B cell (primary cell): ENCODE results near the gene ANKRD2. TPM values are rescaled to one million over a fixed set of nuclear protein-coding genes. Genes with fewer than 3 reads are reported as not detected.
"Not testable (repeated sequence)": the region's sequence is repeated elsewhere in the genome, so short reads cannot be mapped to it uniquely, and the experiment has no call there.

Source experiments
- ATAC-seq: fragments of 200-7000 bp; cut with Tn5 transposase; one replicate; pipeline ENCODE4 v1.10.0; 2021; ENCODE audit warnings: low read depth, mild to moderate bottlenecking, moderate number of reproducible peaks, moderate library complexity
- CTCF ChIA-PET: fragments of 350-600 bp; sonication (Branson Sonifier 250); formaldehyde crosslinking; loops from one replicate; lab custom pipeline; 2021; ENCODE audit warnings: antibody characterized with exemption, inconsistent platforms; lab: Charles Lee
- POLR2A ChIA-PET: fragments of 350-600 bp; sonication (Branson Sonifier 250); formaldehyde crosslinking; loops from one replicate; lab custom pipeline; 2021; ENCODE audit warnings: antibody characterized with exemption; lab: Charles Lee
- DNase-seq: peaks from one replicate; pipeline ENCODE4 v3.0.0; 2013
- H2AFZ ChIP-seq: 2 replicates; pipeline ENCODE4 v1.6.1; 2012; ENCODE audit warnings: mild to moderate bottlenecking, low read depth, low read length; ENCODE audit not compliant: insufficient read depth, poor library complexity, severe bottlenecking
- H3K27ac ChIP-seq, 2 donors: 1 replicate in 1 of 2; 2 replicates in 1 of 2; pipeline ENCODE4 v1.5.1; 2012 to 2013; ENCODE audit warnings: low read length in 2 of 2, mild to moderate bottlenecking in 2 of 2, moderate library complexity in 1 of 2
- H3K27me3 ChIP-seq, 4 experiments: fragments of 200-600 bp in 1 of 4; sonication (generic) in 1 of 4; replicated peaks in 1 of 4; 1 replicate in 2 of 4; 2 replicates in 2 of 4; pipeline versions ENCODE4 v1.6.1 to v1.7.0; 2013 to 2016; ENCODE audit warnings: low read length in 3 of 4, mild to moderate bottlenecking in 2 of 4, mixed read lengths in 1 of 4, moderate library complexity in 1 of 4; ENCODE audit not compliant: insufficient read depth in 4 of 4, control insufficient read depth in 3 of 4; ENCODE audit errors: control extremely low read depth in 1 of 4
- H3K36me3 ChIP-seq, 2 experiments: replicated peaks in 1 of 2; 1 replicate in 1 of 2; 2 replicates in 1 of 2; pipeline versions ENCODE4 v1.6.1 to v1.7.1; 2013; ENCODE audit warnings: low read length in 1 of 2; ENCODE audit not compliant: insufficient read depth in 2 of 2, control insufficient read depth in 1 of 2; ENCODE audit errors: control extremely low read depth in 1 of 2, extremely low read depth in 1 of 2
- H3K4me1 ChIP-seq, 2 donors: fragments of 200-600 bp in 1 of 2; sonication (generic) in 1 of 2; 1 replicate in 1 of 2; 2 replicates in 1 of 2; pipeline versions ENCODE4 v1.5.1 to v1.6.1; 2013 to 2017; ENCODE audit warnings: low read length in 2 of 2; ENCODE audit not compliant: control insufficient read depth in 2 of 2, insufficient read depth in 2 of 2
- H3K4me2 ChIP-seq: replicated peaks from 2 replicates; pipeline ENCODE3; 2012; ENCODE audit warnings: mild to moderate bottlenecking, low read depth, low read length; ENCODE audit not compliant: poor library complexity, severe bottlenecking
- H3K4me3 ChIP-seq, 5 experiments: fragments of 200-600 bp in 1 of 5; sonication (generic) in 1 of 5; 1 replicate in 3 of 5; 2 replicates in 2 of 5; pipeline versions ENCODE4 v1.5.1 to v1.7.0; 2011 to 2016; ENCODE audit warnings: low read length in 4 of 5, mild to moderate bottlenecking in 4 of 5, low read depth in 2 of 5, control low read depth in 1 of 5, moderate library complexity in 1 of 5; ENCODE audit not compliant: insufficient read depth in 1 of 5; ENCODE audit errors: control extremely low read depth in 1 of 5, extremely low read depth in 1 of 5
- H3K79me2 ChIP-seq: fragments of 200-600 bp; sonication (generic); one replicate; pipeline ENCODE4 v1.6.0; 2016; ENCODE audit warnings: low read length; ENCODE audit not compliant: control insufficient read depth, insufficient read depth
- H3K9ac ChIP-seq: fragments of 200-600 bp; sonication (generic); 2 replicates; pipeline ENCODE4 v1.6.1; 2017; ENCODE audit warnings: mild to moderate bottlenecking, low read length, moderate library complexity
- H3K9me3 ChIP-seq, 3 donors: one replicate each; pipeline versions ENCODE4 v1.6.1 to v1.7.1; 2013; ENCODE audit warnings: low read length in 2 of 3; ENCODE audit not compliant: control insufficient read depth in 2 of 3, insufficient read depth in 1 of 3; ENCODE audit errors: control extremely low read depth in 1 of 3
- H4K20me1 ChIP-seq: 2 replicates; pipeline ENCODE4 v1.6.0; 2012; ENCODE audit warnings: mild to moderate bottlenecking, low read length; ENCODE audit not compliant: insufficient read depth, control insufficient read depth, poor library complexity, severe bottlenecking
- H3K27ac Mint-ChIP-seq: one replicate; pipeline ENCODE4 v1.8.0; 2021; ENCODE audit warnings: mixed read lengths
- H3K27me3 Mint-ChIP-seq: one replicate; pipeline ENCODE4 v1.8.0; 2021; ENCODE audit warnings: mixed read lengths
- H3K4me1 Mint-ChIP-seq: one replicate; pipeline ENCODE4 v1.8.0; 2021; ENCODE audit warnings: mixed read lengths
- H3K4me3 Mint-ChIP-seq: one replicate; pipeline ENCODE4 v1.8.0; 2021; ENCODE audit warnings: mixed read lengths
- H3K9me3 Mint-ChIP-seq: one replicate; pipeline ENCODE4 v1.8.0; 2022; ENCODE audit warnings: mixed read lengths; ENCODE audit not compliant: insufficient read depth
- EZH2 ChIP-seq: IDR thresholded peaks from 2 replicates; pipeline ENCODE4 v1.6.1; 2012; ENCODE audit warnings: borderline replicate concordance, low read depth, mild to moderate bottlenecking, moderate library complexity, low read length; ENCODE audit not compliant: insufficient read depth, poor library complexity, severe bottlenecking
- WGBS: methylation state at CpG from one replicate; pipeline ENCODE4 v1.1.5; 2013; ENCODE audit warnings: missing lambda C conversion rate; ENCODE audit not compliant: insufficient coverage; 5-methylcytosine and 5-hydroxymethylcytosine counted together
- intact Hi-C: fragments of 100-400 bp; cut with micrococcal nuclease; formaldehyde crosslinking; loops from one replicate; pipeline ENCODE4 v1.10.0; 2022
- polyA plus RNA-seq: library from polyadenylated mRNA; depleted of rRNA; stranded (reverse); fragments of >200 nt; gene quantifications from 2 replicates; pipeline ENCODE4 v1.2.3, GENCODE V29; 2012
- total RNA-seq, 2 donors: library from RNA; stranded (reverse); fragments of 120-200 nt in 1 of 2; gene quantifications; 1 replicate in 1 of 2; 2 replicates in 1 of 2; pipeline versions ENCODE4 v1.2.3 to v1.2.4, GENCODE V29; 2013 to 2022
- TF ChIP-seq, protein P1 (sequence below): fragments of 200-600 bp; IDR thresholded peaks from one replicate; pipeline ENCODE4 v1.8.0; 2022; ENCODE audit warnings: antibody characterized with exemption, mild to moderate bottlenecking

ANKRD2 gene
- total and polyA plus RNA-seq, 2 donors (not counting 1 experiment from before 2014, with no cell fraction given): not detected

- TF ChIP-seq, protein P1, sequence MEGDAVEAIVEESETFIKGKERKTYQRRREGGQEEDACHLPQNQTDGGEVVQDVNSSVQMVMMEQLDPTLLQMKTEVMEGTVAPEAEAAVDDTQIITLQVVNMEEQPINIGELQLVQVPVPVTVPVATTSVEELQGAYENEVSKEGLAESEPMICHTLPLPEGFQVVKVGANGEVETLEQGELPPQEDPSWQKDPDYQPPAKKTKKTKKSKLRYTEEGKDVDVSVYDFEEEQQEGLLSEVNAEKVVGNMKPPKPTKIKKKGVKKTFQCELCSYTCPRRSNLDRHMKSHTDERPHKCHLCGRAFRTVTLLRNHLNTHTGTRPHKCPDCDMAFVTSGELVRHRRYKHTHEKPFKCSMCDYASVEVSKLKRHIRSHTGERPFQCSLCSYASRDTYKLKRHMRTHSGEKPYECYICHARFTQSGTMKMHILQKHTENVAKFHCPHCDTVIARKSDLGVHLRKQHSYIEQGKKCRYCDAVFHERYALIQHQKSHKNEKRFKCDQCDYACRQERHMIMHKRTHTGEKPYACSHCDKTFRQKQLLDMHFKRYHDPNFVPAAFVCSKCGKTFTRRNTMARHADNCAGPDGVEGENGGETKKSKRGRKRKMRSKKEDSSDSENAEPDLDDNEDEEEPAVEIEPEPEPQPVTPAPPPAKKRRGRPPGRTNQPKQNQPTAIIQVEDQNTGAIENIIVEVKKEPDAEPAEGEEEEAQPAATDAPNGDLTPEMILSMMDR: no peak
- no peak for TF ChIP-seq EZH2
- H3K4me1 Mint-ChIP-seq: no peaks in the 10 kb centered on the region
- no peak overlapping the region for H3K27ac Mint-ChIP-seq
- Histone ChIP-seq H4K20me1 (no peaks in the 10 kb centered on the region), H2AFZ (no peak overlapping the region), H3K4me2 (no peak overlapping the region), H3K4me3 (no peak overlapping the region), H3K27me3 (no peaks in the 10 kb centered on the region), H3K9me3 (no peaks in the 10 kb centered on the region), H3K36me3 (no peaks in the 10 kb centered on the region), H3K9ac (no peak overlapping the region), H3K79me2 (no peaks in the 10 kb centered on the region), H3K27ac (no peak overlapping the region), H3K4me1 (no peaks in the 10 kb centered on the region)
- WGBS: 89% methylated on average over 4 of the region's 6 CpGs
- ChIA-PET POLR2A (no interaction called here), CTCF (no interaction called here)
- DNase-seq (no peak), ATAC-seq (no peak)
- intact Hi-C loops: no loop called here
- no peak overlapping the region for H3K4me3 Mint-ChIP-seq
- H3K27me3 Mint-ChIP-seq: no peaks in the 10 kb centered on the region
- H3K9me3 Mint-ChIP-seq: no peaks in the 10 kb centered on the region
Observed at GRCh38 chr10:97575127-97575668, 2.6 kb downstream of the ANKRD2 start.

DNA sequence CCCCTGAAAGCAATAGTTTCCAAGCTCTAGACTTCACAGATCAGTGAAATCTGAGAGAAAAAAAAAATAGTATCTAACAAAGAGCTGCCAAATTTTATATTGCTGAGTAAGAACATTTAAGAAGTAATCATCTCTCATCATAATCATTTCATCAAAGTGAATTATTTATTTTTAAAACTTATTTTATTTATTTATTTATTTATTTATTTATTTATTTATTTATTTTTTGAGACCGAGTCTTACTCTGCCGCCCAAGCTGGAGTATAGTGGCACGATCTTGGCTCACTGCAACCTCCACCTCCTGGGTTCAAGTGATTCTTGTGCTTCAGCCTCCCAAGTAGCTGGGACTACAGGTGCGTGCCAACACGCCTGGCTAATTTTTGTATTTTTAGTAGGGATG is 3.9 kb downstream of the ANKRD2 start:
- H3K79me2 ChIP-seq, H3K27ac Mint-ChIP-seq, H3K27me3 ChIP-seq, DNase-seq, H3K27ac ChIP-seq, H3K4me2 ChIP-seq, H3K27me3 Mint-ChIP-seq, intact Hi-C loops, H3K4me3 Mint-ChIP-seq, H3K4me1 ChIP-seq, H3K4me3 ChIP-seq, H3K9me3 ChIP-seq, H3K36me3 ChIP-seq, POLR2A ChIA-PET, H2AFZ ChIP-seq, H3K9me3 Mint-ChIP-seq, ATAC-seq, H3K4me1 Mint-ChIP-seq, H3K9ac ChIP-seq, H4K20me1 ChIP-seq: not testable (repeated sequence)
- CTCF ChIA-PET: interaction anchor here (0.9 kb wide), 1 partner anchor 22 kb away, joined by 3 read pairs; no protein-coding TSS in a partner anchor
- WGBS: 0% methylated on average over 1 of the region's 5 CpGs
